IMR-90 (cell line): ENCODE data around the gene GADL1. TPM values are rescaled to one million over a fixed set of nuclear protein-coding genes. Genes with fewer than 3 reads are reported as not detected.

Experiments
- ATAC-seq: fragments of 200-7000 bp; cut with Tn5 transposase; 2 replicates; pipeline ENCODE4 v1.9.1; 2020; ENCODE audit warnings: low read depth, mild to moderate bottlenecking, moderate library complexity
- BruUV-seq: library from RNA; stranded (reverse); fragments of 400-500 nt; replicated peaks from 2 replicates; lab custom pipeline; 2021; lab: Mats Ljungman, UMichigan
- CTCF ChIA-PET: fragments of 300-600 bp; formaldehyde crosslinking; extraction: SDS; loops from one replicate; lab custom pipeline; 2021; ENCODE audit warnings: antibody characterized with exemption; lab: Yijun Ruan, JAX
- POLR2A ChIA-PET: fragments of 300-600 bp; sonication (Branson Sonifier 250); formaldehyde crosslinking; loops from one replicate; lab custom pipeline; 2022; ENCODE audit warnings: antibody characterized with exemption; ENCODE audit not compliant: unreplicated experiment; lab: Charles Lee
- DNase-seq: peaks from one replicate; pipeline ENCODE4 v3.0.0; 2013
- H2AFZ ChIP-seq: replicated peaks from 2 replicates; pipeline ENCODE3; 2013; ENCODE audit warnings: low read length, mild to moderate bottlenecking; ENCODE audit not compliant: poor library complexity
- H2AK5ac ChIP-seq: 2 replicates; pipeline ENCODE4 v1.6.1; 2013; ENCODE audit warnings: low read depth, low read length, inconsistent platforms
- H2AK9ac ChIP-seq: replicated peaks from 2 replicates; pipeline ENCODE3; 2013; ENCODE audit warnings: mild to moderate bottlenecking, low read depth, low read length, moderate library complexity; ENCODE audit not compliant: poor library complexity
- H2BK120ac ChIP-seq: 2 replicates; pipeline ENCODE4 v1.6.1; 2013; ENCODE audit warnings: low read depth, low read length, inconsistent platforms
- H2BK15ac ChIP-seq: 3 replicates; pipeline ENCODE4 v1.6.1; 2013; ENCODE audit warnings: low read depth, low read length, inconsistent platforms
- H2BK20ac ChIP-seq: 2 replicates; pipeline ENCODE4 v1.6.1; 2013; ENCODE audit warnings: low read depth, mild to moderate bottlenecking, inconsistent platforms, low read length, moderate library complexity
- H2BK5ac ChIP-seq: 2 replicates; pipeline ENCODE4 v1.6.1; 2013; ENCODE audit warnings: mild to moderate bottlenecking, low read depth, low read length, inconsistent platforms; ENCODE audit not compliant: poor library complexity, severe bottlenecking
- H3K14ac ChIP-seq: replicated peaks from 2 replicates; pipeline ENCODE4 v1.6.1; 2013; ENCODE audit warnings: low read depth, low read length, inconsistent platforms
- H3K18ac ChIP-seq: 2 replicates; pipeline ENCODE4 v1.6.1; 2013; ENCODE audit warnings: low read depth, low read length, control low read depth
- H3K23ac ChIP-seq: 2 replicates; pipeline ENCODE4 v1.6.1; 2013; ENCODE audit warnings: low read depth, low read length, inconsistent platforms
- H3K27ac ChIP-seq: 2 replicates; pipeline ENCODE4 v1.5.1; 2013; ENCODE audit warnings: mild to moderate bottlenecking, control low read depth, low read length; ENCODE audit not compliant: insufficient read depth
- H3K27me3 ChIP-seq: 2 replicates; pipeline ENCODE4 v1.6.1; 2013; ENCODE audit warnings: low read length; ENCODE audit not compliant: control insufficient read depth, insufficient read depth
- H3K36me3 ChIP-seq: 2 replicates; pipeline ENCODE4 v1.6.1; 2013; ENCODE audit warnings: low read length, mixed read lengths; ENCODE audit not compliant: control insufficient read depth, insufficient read depth
- H3K4ac ChIP-seq: 2 replicates; pipeline ENCODE4 v1.6.1; 2013; ENCODE audit warnings: low read depth, low read length, inconsistent platforms
- H3K4me1 ChIP-seq: 2 replicates; pipeline ENCODE4 v1.6.1; 2013; ENCODE audit warnings: low read length, mixed read lengths; ENCODE audit not compliant: control insufficient read depth, insufficient read depth
- H3K4me2 ChIP-seq: 2 replicates; pipeline ENCODE4 v1.6.1; 2013; ENCODE audit warnings: low read depth, mild to moderate bottlenecking, control low read depth, low read length, moderate library complexity
- H3K4me3 ChIP-seq: 2 replicates; pipeline ENCODE4 v1.5.1; 2013; ENCODE audit warnings: low read depth, mild to moderate bottlenecking, control low read depth, low read length, moderate library complexity; ENCODE audit not compliant: insufficient read depth
- H3K56ac ChIP-seq: 2 replicates; pipeline ENCODE4 v1.6.1; 2013; ENCODE audit warnings: low read length, inconsistent platforms; ENCODE audit not compliant: insufficient read depth; ENCODE audit errors: extremely low read depth
- H3K79me1 ChIP-seq, 2 experiments: 2 replicates each; pipeline ENCODE4 v1.6.1; 2013; ENCODE audit warnings: low read length in 2 of 2, inconsistent platforms in 1 of 2, low read depth in 1 of 2
- H3K9ac ChIP-seq: 2 replicates; pipeline ENCODE4 v1.6.1; 2013; ENCODE audit warnings: low read depth, low read length, control low read depth
- H3K9me1 ChIP-seq: 2 replicates; pipeline ENCODE4 v1.6.1; 2013; ENCODE audit warnings: low read length, inconsistent platforms; ENCODE audit not compliant: insufficient read depth
- H3K9me3 ChIP-seq: 2 replicates; pipeline ENCODE4 v1.6.1; 2013; ENCODE audit warnings: low read length; ENCODE audit not compliant: control insufficient read depth, insufficient read depth
- H4K20me1 ChIP-seq: 2 replicates; pipeline ENCODE4 v1.6.1; 2013; ENCODE audit warnings: low read length, inconsistent platforms; ENCODE audit not compliant: insufficient read depth
- H4K5ac ChIP-seq: 2 replicates; pipeline ENCODE4 v1.6.1; 2013; ENCODE audit warnings: mild to moderate bottlenecking, low read depth, low read length, control low read depth
- H4K8ac ChIP-seq, 2 experiments: 2 replicates each; pipeline ENCODE4 v1.6.1; 2013; ENCODE audit warnings: low read depth in 2 of 2, low read length in 2 of 2, control low read depth in 1 of 2, inconsistent platforms in 1 of 2
- H4K91ac ChIP-seq: 2 replicates; pipeline ENCODE4 v1.6.1; 2013; ENCODE audit warnings: low read depth, low read length, inconsistent platforms; ENCODE audit not compliant: insufficient read depth
- BHLHE40 ChIP-seq: fragments of 150-350 bp; IDR thresholded peaks from 2 replicates; pipeline ENCODE4 v1.6.1; 2016; ENCODE audit warnings: mild to moderate bottlenecking, low read depth, low read length
- CHD1 ChIP-seq: IDR thresholded peaks from 2 replicates; pipeline ENCODE4 v1.6.1; 2012; ENCODE audit warnings: low read depth, low read length, improper control_type of control experiment
- CTCF ChIP-seq: conservative IDR thresholded peaks from 2 replicates; pipeline ENCODE4 v1.5.1; 2012; ENCODE audit warnings: mild to moderate bottlenecking, low read depth, low read length, improper control_type of control experiment
- POLR2A ChIP-seq: IDR thresholded peaks from 2 replicates; pipeline ENCODE4 v1.6.1; 2012; ENCODE audit warnings: mild to moderate bottlenecking, low read depth, low read length
- RAD21 ChIP-seq: IDR thresholded peaks from 2 replicates; pipeline ENCODE4 v1.6.1; 2012; ENCODE audit warnings: low read length, improper control_type of control experiment
- RFX5 ChIP-seq: IDR thresholded peaks from 2 replicates; pipeline ENCODE4 v1.8.0; 2012; ENCODE audit warnings: low read depth, mild to moderate bottlenecking, low read length, moderate library complexity
- WGBS, 2 experiments: methylation state at CpG; one replicate each; pipeline versions ENCODE4 v1.1.5 to v1.1.7; 2013; ENCODE audit warnings: missing lambda C conversion rate in 2 of 2; ENCODE audit not compliant: insufficient read length in 1 of 2; ENCODE audit errors: extremely low coverage in 2 of 2; 5-methylcytosine and 5-hydroxymethylcytosine counted together
- dilution Hi-C: fragments of 300-500 bp; cut with HindIII; formaldehyde crosslinking; loops from one replicate; pipeline ENCODE4 v1.14.3; 2018; ENCODE audit warnings: low sequenced_read_pairs; ENCODE audit not compliant: unreplicated experiment
- in situ Hi-C: fragments of 300-500 bp; cut with MboI; formaldehyde crosslinking; loops from 3 replicates; pipeline ENCODE4 v1.14.3; 2019; ENCODE audit warnings: low sequenced_read_pairs, inconsistent platforms, mixed read lengths
- intact Hi-C: fragments of 100-400 bp; cut with micrococcal nuclease; formaldehyde crosslinking; loops from 2 replicates; pipeline ENCODE4 v1.10.0; 2022
- polyA plus RNA-seq, 3 experiments: library from polyadenylated mRNA; depleted of rRNA; stranded (reverse); fragments of >200 nt; gene quantifications; 2 replicates each; pipeline ENCODE4 v1.2.3, GENCODE V29; 2012; ENCODE audit warnings: low replicate concordance in 1 of 3
- total RNA-seq: library from RNA; depleted of rRNA; stranded (reverse); fragments of >200 nt; gene quantifications from 2 replicates; pipeline ENCODE4 v1.2.3, GENCODE V29; 2012

The GADL1 gene
- total and polyA plus RNA-seq, 2 of the 4 experiments (the other 2 are of a cell fraction), result not detected

GRCh38 chr3:30738605-30739004 lies 155.9 kb downstream of the GADL1 start:
- in situ Hi-C loops, result no loop called here
- CTCF ChIA-PET, result no interaction called here

More at GRCh38 chr3:30738605-30739004, 155.9 kb downstream of the GADL1 start:
- TF ChIP-seq RAD21 (no peak), CTCF (no peak), RFX5 (no peak), BHLHE40 (no peak), CHD1 (no peak), POLR2A (no peak)
- Histone ChIP-seq H4K20me1 (no peaks in the 10 kb centered on the region), H3K14ac (no peak overlapping the region), H3K27me3 (no peaks in the 10 kb centered on the region), H3K18ac (no peak overlapping the region), H3K56ac (no peak overlapping the region), H2BK120ac (no peak overlapping the region), H2AK5ac (no peak overlapping the region), H4K8ac (no peak overlapping the region), H3K27ac (no peak overlapping the region), H3K23ac (no peak overlapping the region), H3K4me1 (peaks cover 1% of the 10 kb centered on the region; the same call in 1 of the 2 replicates), H4K91ac (no peak overlapping the region), H3K4me2 (no peak overlapping the region), H3K4me3 (no peak overlapping the region), H3K4ac (no peak overlapping the region), H3K36me3 (no peaks in the 10 kb centered on the region), H3K9me1 (no peaks in the 10 kb centered on the region), H3K79me1 (no peaks in the 10 kb centered on the region), H4K5ac (no peak overlapping the region), H2BK15ac (no peak overlapping the region), H3K9ac (no peak overlapping the region), H3K9me3 (no peaks in the 10 kb centered on the region), H2AFZ (no peak overlapping the region), H2AK9ac (no peak overlapping the region), H2BK5ac (no peak overlapping the region), H2BK20ac (no peak overlapping the region)
- intact Hi-C loops (no loop called here), dilution Hi-C loops (no loop called here)
- WGBS, 2 experiments, result no CpG with 5 or more reads among the region's 3 CpGs
- POLR2A ChIA-PET, result no interaction called here
- no peak for ATAC-seq
- DNase-seq, result no peak
- no TSS peak for BruUV-seq
